ENCODE results near the gene SMIM7. TPM values are rescaled to one million over a fixed set of nuclear protein-coding genes. Genes with fewer than 3 reads are reported as not detected.
"Not testable (repeated sequence)": the region's sequence is repeated elsewhere in the genome, so short reads cannot be mapped to it uniquely, and the experiment has no call there.

The SMIM7 gene
- total RNA-seq, 1 experiment from 2014 or later: 74.4 TPM

GRCh38 chr19:16654627-16655026, 5.3 kb downstream of the SMIM7 start:
- ChIA-PET CTCF (no interaction called here), POLR2A (interaction anchor here (0.6 to 1.0 kb wide), 2 partner anchors 16 to 102 kb away, joined by 3 to 5 read pairs; no protein-coding TSS in a partner anchor)
- Histone ChIP-seq H3K9me3 (no peaks in the 10 kb centered on the region), H3K4me1 (no peaks in the 10 kb centered on the region), H3K27me3 (replicated peaks; ENCODE audit: control insufficient read depth, insufficient read depth, low read length) (no peaks in the 10 kb centered on the region), H3K4me3 (ENCODE audit: low read depth, low read length) (no peak overlapping the region), H3K36me3 (ENCODE audit: control insufficient read depth, insufficient read depth, low read length) (peaks cover 8% of the 10 kb centered on the region)
- H3K27ac Mint-ChIP-seq (ENCODE audit: unreplicated experiment): no peak overlapping the region
- intact Hi-C loops (cut with micrococcal nuclease; ENCODE audit: unreplicated experiment): no loop called here
- H3K4me3 Mint-ChIP-seq (ENCODE audit: unreplicated experiment): no peak overlapping the region
- H3K36me3 Mint-ChIP-seq (ENCODE audit: insufficient read depth, unreplicated experiment): peaks cover 83% of the 10 kb centered on the region
- no peaks in the 10 kb centered on the region for H3K4me1 Mint-ChIP-seq (ENCODE audit: low read depth, unreplicated experiment)
- no peak for TF ChIP-seq CTCF (IDR thresholded peaks at IDR 0.05; ENCODE audit: insufficient read depth in 1 of 2, low read depth in 1 of 2, low read length in 1 of 2, severe bottlenecking in 1 of 2, unreplicated experiment in 1 of 2)
- no peak for DNase-seq
- no TSS peak for BruUV-seq (replicated peaks)
- H3K9me3 Mint-ChIP-seq (ENCODE audit: unreplicated experiment): no peaks in the 10 kb centered on the region
- H3K27me3 Mint-ChIP-seq (ENCODE audit: insufficient read depth, unreplicated experiment): no peaks in the 10 kb centered on the region

- ChIA-PET POLR2A (interaction anchor here (0.6 to 1.0 kb wide), 2 partner anchors 16 to 102 kb away, joined by 3 to 5 read pairs; no protein-coding TSS in a partner anchor), CTCF (no interaction called here)
- Histone ChIP-seq H3K27me3 (replicated peaks; ENCODE audit: control insufficient read depth, insufficient read depth, low read length) (no peaks in the 10 kb centered on the region), H3K4me1 (no peaks in the 10 kb centered on the region), H3K36me3 (ENCODE audit: control insufficient read depth, insufficient read depth, low read length) (peaks cover 8% of the 10 kb centered on the region), H3K9me3 (no peaks in the 10 kb centered on the region), H3K4me3 (ENCODE audit: low read depth, low read length) (no peak overlapping the region)
- Mint-ChIP-seq H3K36me3 (ENCODE audit: insufficient read depth, unreplicated experiment) (peaks cover 84% of the 10 kb centered on the region), H3K9me3 (ENCODE audit: unreplicated experiment) (no peaks in the 10 kb centered on the region), H3K4me3 (ENCODE audit: unreplicated experiment) (no peak overlapping the region), H3K27me3 (ENCODE audit: insufficient read depth, unreplicated experiment) (no peaks in the 10 kb centered on the region), H3K27ac (ENCODE audit: unreplicated experiment) (no peak overlapping the region), H3K4me1 (ENCODE audit: low read depth, unreplicated experiment) (no peaks in the 10 kb centered on the region)
- no peak for DNase-seq
- TF ChIP-seq CTCF (IDR thresholded peaks at IDR 0.05; ENCODE audit: insufficient read depth in 1 of 2, low read depth in 1 of 2, low read length in 1 of 2, severe bottlenecking in 1 of 2, unreplicated experiment in 1 of 2): no peak
- intact Hi-C loops (cut with micrococcal nuclease; ENCODE audit: unreplicated experiment): no loop called here
- BruUV-seq (replicated peaks): no TSS peak
These were observed 5.8 kb downstream of the SMIM7 start for GRCh38 chr19:16654140-16654539.

GRCh38 chr19:16652854-16653253, 7.1 kb downstream of the SMIM7 start:
- POLR2A ChIA-PET: no interaction called here
- TF ChIP-seq CTCF (IDR thresholded peaks at IDR 0.05; ENCODE audit: insufficient read depth in 1 of 2, low read depth in 1 of 2, low read length in 1 of 2, severe bottlenecking in 1 of 2, unreplicated experiment in 1 of 2): no peak
- H3K9me3 Mint-ChIP-seq (ENCODE audit: unreplicated experiment): no peaks in the 10 kb centered on the region
- H3K4me3 Mint-ChIP-seq (ENCODE audit: unreplicated experiment): no peak overlapping the region
- no peak for DNase-seq
- no TSS peak for BruUV-seq (replicated peaks)
- Histone ChIP-seq H3K27me3 (replicated peaks; ENCODE audit: control insufficient read depth, insufficient read depth, low read length) (no peaks in the 10 kb centered on the region), H3K36me3 (ENCODE audit: control insufficient read depth, insufficient read depth, low read length) (peaks cover 6% of the 10 kb centered on the region), H3K4me1 (no peaks in the 10 kb centered on the region), H3K4me3 (ENCODE audit: low read depth, low read length) (no peak overlapping the region), H3K9me3 (no peaks in the 10 kb centered on the region)
- H3K4me1 Mint-ChIP-seq (ENCODE audit: low read depth, unreplicated experiment): no peaks in the 10 kb centered on the region
- intact Hi-C loops (cut with micrococcal nuclease; ENCODE audit: unreplicated experiment): no loop called here
- CTCF ChIA-PET: no interaction called here
- H3K27ac Mint-ChIP-seq (ENCODE audit: unreplicated experiment): no peak overlapping the region
- H3K36me3 Mint-ChIP-seq (ENCODE audit: insufficient read depth, unreplicated experiment): peaks cover 90% of the 10 kb centered on the region
- no peaks in the 10 kb centered on the region for H3K27me3 Mint-ChIP-seq (ENCODE audit: insufficient read depth, unreplicated experiment)

- H3K4me1 ChIP-seq; H3K27me3 ChIP-seq (replicated peaks; ENCODE audit: control insufficient read depth, insufficient read depth, low read length); H3K27ac Mint-ChIP-seq (ENCODE audit: unreplicated experiment); H3K27me3 Mint-ChIP-seq (ENCODE audit: insufficient read depth, unreplicated experiment); intact Hi-C loops (cut with micrococcal nuclease; ENCODE audit: unreplicated experiment); CTCF ChIA-PET; H3K4me1 Mint-ChIP-seq (ENCODE audit: low read depth, unreplicated experiment); BruUV-seq (replicated peaks); DNase-seq; H3K4me3 ChIP-seq (ENCODE audit: low read depth, low read length); POLR2A ChIA-PET; H3K9me3 Mint-ChIP-seq (ENCODE audit: unreplicated experiment); H3K9me3 ChIP-seq; H3K36me3 ChIP-seq (ENCODE audit: control insufficient read depth, insufficient read depth, low read length); H3K4me3 Mint-ChIP-seq (ENCODE audit: unreplicated experiment): not testable (repeated sequence)
- peaks cover 85% of the 10 kb centered on the region for H3K36me3 Mint-ChIP-seq (ENCODE audit: insufficient read depth, unreplicated experiment)
These were observed 8.3 kb downstream of the SMIM7 start for GRCh38 chr19:16651421-16652188.
